Activated CD8-positive, alpha-beta memory T cell treated with anti-CD3 and anti-CD28 coated beads for 48 hours (primary cell): ENCODE data around the gene YJU2.

Source experiments
- DNase-seq, 3 experiments: peaks; one replicate each; pipeline ENCODE4 v3.0.0-alpha.2; 2020; ENCODE audit warnings: low read depth in 2 of 3, low spot score in 2 of 3

Gene YJU2

GRCh38 chr19:4295972-4296771 lies 49.3 kb downstream of the YJU2 start:
- no peak for DNase-seq

DNA sequence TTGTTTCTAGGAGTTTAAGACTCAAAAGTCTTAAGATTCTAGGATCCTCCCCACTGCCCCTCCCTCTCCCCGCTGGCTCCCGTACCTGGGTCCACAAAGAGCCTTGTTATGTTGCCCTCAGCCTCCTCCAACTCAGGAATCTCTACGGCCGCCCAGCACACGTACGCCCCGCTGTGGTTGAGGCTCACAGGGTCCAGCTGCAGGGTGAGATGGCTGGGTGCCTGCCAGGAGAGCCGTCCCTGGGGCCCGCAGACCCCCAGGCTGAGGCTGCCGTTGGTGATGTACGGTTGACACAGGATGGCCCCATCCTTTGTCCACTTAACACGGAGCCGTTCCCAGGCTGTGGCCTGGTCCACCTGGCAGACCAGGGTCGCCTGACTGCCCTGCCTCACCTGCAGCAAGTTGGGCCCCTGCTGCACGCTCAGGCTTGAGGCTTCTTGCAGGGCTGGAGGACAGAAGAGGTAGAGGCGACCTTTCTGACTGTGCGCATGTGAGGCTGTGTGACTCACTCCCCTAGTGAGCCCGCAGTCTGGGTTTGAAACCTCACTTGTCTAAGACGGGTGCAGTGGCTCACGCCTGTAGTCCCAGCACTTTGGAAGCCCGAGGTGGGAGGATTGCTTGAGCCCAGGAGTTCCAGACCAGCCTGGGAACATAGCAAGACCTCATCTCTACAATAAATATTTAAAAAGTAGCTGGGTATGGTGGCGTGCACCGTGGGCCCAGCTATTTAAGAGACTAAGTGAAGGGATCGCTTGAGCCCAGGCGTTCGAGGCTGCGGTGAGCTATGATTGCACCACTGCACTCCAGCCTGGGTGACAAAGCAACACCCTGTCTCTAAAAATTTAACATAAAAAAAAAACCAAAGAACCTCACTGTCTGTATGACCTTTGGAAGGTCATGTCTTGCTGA lies 51.3 kb downstream of the YJU2 start:
- DNase-seq, result no peak

- DNase-seq, result no peak
These were observed 52.1 kb downstream of the YJU2 start for GRCh38 chr19:4298810-4299550.

DNA sequence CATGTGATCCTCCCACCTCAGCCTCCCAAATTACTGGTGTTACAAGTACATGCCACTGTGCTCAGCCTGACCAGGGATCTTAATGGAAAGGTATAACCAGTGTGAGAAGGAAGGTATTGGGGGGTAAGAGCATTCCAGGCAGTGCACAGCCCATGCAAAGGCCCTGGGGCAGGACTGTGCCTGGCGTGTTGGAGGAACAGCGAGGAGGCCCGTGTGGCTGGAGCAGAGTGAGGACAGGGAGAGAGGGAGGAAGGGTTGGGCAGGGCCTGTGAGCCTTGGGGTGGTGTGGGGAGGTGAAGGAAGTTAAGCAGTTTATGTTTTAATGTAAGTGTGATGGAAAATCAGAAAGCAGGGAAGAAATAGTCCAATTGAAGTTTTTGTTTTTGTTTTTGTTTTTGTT lies 53.7 kb downstream of the YJU2 start:
- no peak for DNase-seq

GRCh38 chr19:4301590-4302242 lies 54.8 kb downstream of the YJU2 start:
- DNase-seq, result no peak

DNA sequence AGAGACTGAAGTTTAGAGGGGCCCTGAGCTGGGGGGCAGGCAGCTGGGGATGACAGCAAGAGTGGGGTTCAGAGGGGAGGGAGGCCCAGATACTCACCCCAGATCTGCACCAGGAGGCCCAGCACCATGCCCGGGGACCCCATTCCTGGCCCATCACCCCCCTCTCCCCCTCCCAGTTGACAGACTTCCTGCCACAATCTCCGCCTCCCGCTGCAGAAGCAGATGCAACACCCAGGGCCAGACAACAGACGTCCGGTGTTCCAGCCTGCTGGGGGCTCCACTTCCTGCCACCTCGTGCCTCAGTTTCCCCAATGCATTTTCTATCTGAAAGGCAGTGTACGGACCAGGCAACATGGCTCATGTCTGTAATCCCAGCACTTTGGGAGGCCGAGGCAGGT lies 55.4 kb downstream of the YJU2 start, which contains the start of gene TMIGD2:
TSS of gene TMIGD2 (minus strand) at position 147 of the 398 bp plus-strand sequence. CDS start at position 143, 4 bp downstream.
- no peak for DNase-seq

DNA sequence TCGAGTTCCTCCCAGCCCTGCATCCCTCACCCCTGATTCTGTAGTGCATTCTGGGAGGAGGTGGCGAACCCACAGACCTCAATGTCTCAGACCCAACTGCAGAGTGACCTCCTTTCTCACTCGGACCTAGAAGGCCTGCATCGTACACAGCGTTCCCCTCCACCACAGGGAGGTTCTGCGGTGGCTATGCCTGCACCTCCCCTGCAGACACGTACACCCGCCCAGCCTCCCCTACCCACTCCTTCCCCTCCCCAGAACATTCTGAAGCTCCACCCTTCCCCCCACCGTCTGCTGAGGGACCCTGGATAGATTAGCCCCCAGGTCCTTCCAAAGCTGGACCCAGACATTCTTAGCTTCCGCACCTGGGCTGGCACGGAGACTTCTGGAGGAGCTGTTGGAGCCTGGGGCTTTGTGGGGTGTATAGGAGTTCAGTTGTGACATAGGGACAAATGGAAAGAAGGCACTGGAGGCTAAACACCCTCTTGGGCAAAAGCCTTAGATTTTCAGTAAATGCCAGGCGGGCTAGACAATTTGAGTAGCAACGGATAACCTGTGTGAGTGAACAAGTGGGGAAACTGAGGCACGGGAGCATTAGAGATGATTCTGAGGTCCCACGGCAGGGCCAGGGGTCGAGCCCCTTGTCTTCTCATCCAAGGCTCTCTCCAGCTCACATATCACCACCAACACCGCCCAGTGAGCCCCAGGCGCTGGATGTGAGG lies 57.1 kb downstream of the YJU2 start:
- no peak for DNase-seq

DNA sequence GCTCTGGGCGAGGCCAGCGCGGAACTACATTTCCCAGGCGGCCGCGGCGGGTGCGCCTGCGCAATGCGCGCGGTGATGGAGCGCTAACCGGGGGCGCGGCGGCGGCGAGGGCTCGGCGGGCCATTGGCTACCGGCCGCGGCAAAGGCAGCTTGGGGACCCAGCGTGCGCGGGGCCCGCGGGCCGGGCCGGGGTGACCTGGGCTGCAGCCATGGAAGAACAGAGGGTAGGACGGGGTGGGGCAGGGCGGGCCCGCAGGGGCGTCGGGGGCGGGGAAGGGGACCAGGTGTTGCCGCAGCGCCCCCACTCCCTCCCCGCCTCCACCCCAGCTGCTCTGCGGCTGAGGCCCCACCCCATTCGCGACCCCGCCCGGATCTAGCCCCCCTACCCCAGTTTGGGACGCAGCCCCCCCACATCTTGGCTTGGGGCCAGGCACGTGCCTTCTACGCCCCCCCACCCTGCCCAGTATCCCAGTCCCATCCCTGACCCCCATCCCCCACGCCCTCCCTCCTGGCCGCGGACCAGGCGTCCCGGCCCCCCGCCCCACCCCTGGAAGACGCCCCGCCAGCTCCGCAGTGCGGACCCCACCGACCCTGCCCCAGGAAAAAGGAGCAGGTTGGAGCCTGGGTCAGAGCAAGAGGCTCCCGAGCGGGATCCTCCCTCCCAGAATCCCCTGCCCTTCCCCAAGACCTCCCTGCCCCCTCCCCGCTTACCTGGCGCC lies 57.8 kb downstream of the YJU2 start, which contains the start of gene FSD1:
TSS of gene FSD1 (plus strand) at position 61 of the 719 bp plus-strand sequence. CDS start at position 210, 149 bp downstream.
- peak; percentile 68 to 70 (median 68) for DNase-seq

DNA sequence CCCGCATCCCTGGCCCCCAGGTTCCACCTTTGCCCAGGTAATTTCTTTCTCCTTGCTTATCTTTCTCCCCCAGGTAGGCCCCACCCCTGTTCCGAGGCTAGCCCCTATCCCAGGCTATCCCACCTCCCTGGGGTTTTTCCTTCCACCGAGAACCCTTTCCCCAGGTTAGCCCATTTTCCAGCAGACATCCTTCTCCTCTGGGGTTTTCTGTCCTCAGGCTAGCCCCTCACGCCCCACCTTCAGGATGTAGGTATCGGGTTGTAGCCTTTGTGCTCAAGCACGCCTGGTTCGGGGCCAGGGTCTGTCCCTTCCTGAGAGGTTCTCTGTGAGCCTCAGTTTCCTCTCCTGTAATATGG lies 58.4 kb downstream of the YJU2 start:
- no peak for DNase-seq

GRCh38 chr19:4305659-4306058 lies 58.8 kb downstream of the YJU2 start:
- no peak for DNase-seq

DNA sequence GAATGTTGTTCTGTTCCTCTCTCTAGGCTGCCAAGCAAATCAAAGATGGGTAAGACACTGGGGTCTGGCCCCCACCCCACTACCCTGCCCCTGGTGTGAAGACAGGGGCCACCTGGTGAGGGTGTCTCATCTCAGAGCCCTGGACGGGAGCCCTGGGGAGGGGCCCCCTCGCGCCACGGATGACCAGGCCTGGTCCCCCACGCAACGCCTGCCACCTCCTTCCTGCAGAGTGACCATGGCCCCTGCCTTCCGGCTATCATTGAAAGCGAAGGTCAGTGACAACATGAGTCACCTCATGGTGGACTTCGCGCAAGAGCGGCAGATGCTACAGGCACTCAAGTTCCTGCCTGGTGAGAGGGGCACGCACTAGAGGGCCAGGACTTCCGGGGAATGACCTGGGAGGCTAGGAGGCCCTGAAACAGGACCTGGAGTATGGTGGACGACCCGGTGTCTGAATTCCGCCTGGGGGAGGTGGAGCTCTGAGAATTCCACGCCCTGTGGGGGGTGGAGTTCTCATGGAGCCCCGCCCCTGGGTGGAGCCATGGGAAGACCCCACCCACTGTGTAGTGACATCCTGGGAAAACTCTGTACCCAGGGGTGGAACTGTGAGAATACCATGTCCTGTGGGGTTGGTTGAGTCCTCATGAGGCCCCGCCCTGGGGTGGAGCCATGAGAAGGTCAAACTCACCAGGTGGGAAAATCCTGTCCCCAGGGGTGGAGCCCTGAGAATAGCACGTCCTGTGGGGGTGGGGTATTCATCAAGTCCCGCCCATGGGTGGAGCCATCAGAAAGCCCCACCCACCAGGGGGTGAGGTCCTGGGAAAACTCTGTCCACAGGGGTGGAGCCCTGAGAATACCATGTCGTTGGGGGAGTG lies 63.6 kb downstream of the YJU2 start:
- DNase-seq, result no peak

GRCh38 chr19:4313847-4314490 lies 67.1 kb downstream of the YJU2 start:
- DNase-seq, result no peak

DNA sequence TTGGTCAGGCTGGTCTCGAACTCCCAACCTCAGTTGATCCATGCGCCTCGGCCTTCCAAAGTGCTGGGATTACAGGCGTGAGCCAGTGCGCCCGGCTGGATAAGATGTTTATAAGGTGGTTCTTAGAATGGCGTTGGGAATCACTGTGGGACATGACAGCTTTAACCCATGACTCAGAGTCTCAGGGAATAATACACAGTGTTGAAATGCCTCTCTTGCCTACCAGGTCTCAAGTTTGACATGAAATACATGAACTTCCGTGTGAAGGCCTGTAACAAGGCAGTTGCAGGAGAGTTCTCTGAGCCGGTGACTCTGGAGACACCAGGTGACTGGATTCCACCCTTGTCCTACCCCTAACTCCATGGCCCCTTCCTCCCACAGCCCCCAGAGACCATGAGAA lies 70.1 kb downstream of the YJU2 start:
- no peak for DNase-seq

DNA sequence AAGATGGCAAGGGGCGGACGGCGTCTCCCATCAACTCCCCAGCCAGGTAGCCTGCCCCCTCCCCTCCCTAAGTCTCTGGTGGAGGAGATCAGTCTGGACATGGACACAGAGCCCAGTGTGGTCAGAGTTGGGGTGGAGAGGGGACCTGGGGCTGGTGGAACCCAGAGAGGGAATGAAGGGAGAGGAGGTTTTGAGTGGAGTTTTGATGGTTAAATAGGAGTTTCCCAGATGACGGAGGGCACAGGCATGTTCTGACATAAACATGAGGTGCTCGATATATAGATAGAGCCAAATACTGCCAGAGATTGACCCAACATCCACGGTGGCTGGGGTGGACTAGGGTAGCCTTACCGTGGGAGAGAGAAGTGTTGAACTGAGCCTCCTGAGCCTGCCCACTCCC lies 71.6 kb downstream of the YJU2 start:
- DNase-seq, result no peak
